PC-3 (cell line): ENCODE results near the gene ACTL10.

Experiments used
- EZH2 ChIP-seq: fragments of 300-600 bp; sonication (generic); IDR thresholded peaks from one replicate; pipeline ENCODE4 v1.6.1; 2017; ENCODE audit warnings: antibody characterized with exemption, mild to moderate bottlenecking, low read length; ENCODE audit not compliant: unreplicated experiment
- EZH2phosphoT487 ChIP-seq: fragments of 300-600 bp; sonication (generic); IDR thresholded peaks from 2 replicates; pipeline ENCODE4 v1.6.1; 2018; ENCODE audit warnings: mild to moderate bottlenecking, antibody characterized with exemption, low read length, borderline replicate concordance
- TF ChIP-seq, protein P1 (sequence below): fragments of 300-600 bp; sonication (generic); conservative IDR thresholded peaks from 2 replicates; pipeline ENCODE4 v1.5.1; 2017; ENCODE audit warnings: antibody characterized with exemption, low read depth, mild to moderate bottlenecking, low read length

GRCh38 chr20:33686100-33686983 is 19.6 kb downstream of the ACTL10 start, which contains the start of gene E2F1:
- TF ChIP-seq, protein P1, sequence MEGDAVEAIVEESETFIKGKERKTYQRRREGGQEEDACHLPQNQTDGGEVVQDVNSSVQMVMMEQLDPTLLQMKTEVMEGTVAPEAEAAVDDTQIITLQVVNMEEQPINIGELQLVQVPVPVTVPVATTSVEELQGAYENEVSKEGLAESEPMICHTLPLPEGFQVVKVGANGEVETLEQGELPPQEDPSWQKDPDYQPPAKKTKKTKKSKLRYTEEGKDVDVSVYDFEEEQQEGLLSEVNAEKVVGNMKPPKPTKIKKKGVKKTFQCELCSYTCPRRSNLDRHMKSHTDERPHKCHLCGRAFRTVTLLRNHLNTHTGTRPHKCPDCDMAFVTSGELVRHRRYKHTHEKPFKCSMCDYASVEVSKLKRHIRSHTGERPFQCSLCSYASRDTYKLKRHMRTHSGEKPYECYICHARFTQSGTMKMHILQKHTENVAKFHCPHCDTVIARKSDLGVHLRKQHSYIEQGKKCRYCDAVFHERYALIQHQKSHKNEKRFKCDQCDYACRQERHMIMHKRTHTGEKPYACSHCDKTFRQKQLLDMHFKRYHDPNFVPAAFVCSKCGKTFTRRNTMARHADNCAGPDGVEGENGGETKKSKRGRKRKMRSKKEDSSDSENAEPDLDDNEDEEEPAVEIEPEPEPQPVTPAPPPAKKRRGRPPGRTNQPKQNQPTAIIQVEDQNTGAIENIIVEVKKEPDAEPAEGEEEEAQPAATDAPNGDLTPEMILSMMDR: no peak
- TF ChIP-seq EZH2: no peak
- TF ChIP-seq EZH2phosphoT487: no peak
